Fibroblast of the aortic adventitia (primary cell): ENCODE results near the gene FAM118A. TPM values are rescaled to one million over a fixed set of nuclear protein-coding genes. Genes with fewer than 3 reads are reported as not detected.
"Not testable (repeated sequence)": the region's sequence is repeated elsewhere in the genome, so short reads cannot be mapped to it uniquely, and the experiment has no call there.

Experiments used
- DNase-seq: peaks from one replicate; pipeline ENCODE4 v3.0.0-alpha.2; 2010; ENCODE audit warnings: low read depth
- H3K4me3 ChIP-seq: 2 replicates; pipeline ENCODE4 v1.5.1; 2011; ENCODE audit warnings: low read depth, mild to moderate bottlenecking, control low read depth, low read length, moderate library complexity
- total RNA-seq: library from RNA; depleted of rRNA; stranded (reverse); fragments of >200 nt; gene quantifications from 2 replicates; pipeline ENCODE4 v1.2.3, GENCODE V29; 2012; ENCODE audit warnings: low replicate concordance
- TF ChIP-seq, protein P1 (sequence below): IDR thresholded peaks from 2 replicates; pipeline ENCODE4 v1.5.1; 2011; ENCODE audit warnings: mild to moderate bottlenecking, low read length, control low read depth, inconsistent platforms; ENCODE audit not compliant: insufficient read depth

The FAM118A gene
- total RNA-seq, 1 donor = 18.4 TPM

DNA sequence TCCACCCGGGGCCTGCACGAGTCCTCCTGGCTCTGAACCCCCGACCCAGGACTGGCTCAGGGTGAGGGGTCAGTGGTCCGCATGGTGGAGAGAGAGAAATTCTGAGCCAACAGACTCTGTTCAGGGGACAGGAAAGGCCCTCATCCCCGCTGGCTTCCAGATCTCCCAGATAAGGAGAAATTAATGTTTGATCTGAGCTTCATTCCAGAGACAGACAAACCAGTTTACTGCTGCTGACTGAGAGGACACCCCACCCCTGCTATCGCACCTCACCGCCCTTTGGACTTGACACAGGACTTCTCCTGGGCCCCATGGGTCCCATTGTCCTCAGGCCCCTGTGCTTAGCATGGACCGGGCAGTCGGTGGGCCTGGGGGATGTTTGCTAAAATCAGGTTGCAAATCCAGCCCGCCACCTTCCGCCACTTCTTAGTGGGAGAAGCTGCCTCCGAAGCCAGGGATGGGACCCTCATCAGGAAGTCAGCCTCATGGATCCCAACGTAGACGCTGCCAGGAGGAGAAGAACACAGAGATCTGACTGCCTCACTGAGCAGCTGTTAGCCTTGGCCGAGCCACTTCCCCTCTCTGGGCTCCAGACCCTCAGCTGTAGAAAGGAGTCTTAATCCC is 36.2 kb upstream of the FAM118A start:
- no peak for DNase-seq
- TF ChIP-seq, protein P1, sequence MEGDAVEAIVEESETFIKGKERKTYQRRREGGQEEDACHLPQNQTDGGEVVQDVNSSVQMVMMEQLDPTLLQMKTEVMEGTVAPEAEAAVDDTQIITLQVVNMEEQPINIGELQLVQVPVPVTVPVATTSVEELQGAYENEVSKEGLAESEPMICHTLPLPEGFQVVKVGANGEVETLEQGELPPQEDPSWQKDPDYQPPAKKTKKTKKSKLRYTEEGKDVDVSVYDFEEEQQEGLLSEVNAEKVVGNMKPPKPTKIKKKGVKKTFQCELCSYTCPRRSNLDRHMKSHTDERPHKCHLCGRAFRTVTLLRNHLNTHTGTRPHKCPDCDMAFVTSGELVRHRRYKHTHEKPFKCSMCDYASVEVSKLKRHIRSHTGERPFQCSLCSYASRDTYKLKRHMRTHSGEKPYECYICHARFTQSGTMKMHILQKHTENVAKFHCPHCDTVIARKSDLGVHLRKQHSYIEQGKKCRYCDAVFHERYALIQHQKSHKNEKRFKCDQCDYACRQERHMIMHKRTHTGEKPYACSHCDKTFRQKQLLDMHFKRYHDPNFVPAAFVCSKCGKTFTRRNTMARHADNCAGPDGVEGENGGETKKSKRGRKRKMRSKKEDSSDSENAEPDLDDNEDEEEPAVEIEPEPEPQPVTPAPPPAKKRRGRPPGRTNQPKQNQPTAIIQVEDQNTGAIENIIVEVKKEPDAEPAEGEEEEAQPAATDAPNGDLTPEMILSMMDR = no peak

DNA sequence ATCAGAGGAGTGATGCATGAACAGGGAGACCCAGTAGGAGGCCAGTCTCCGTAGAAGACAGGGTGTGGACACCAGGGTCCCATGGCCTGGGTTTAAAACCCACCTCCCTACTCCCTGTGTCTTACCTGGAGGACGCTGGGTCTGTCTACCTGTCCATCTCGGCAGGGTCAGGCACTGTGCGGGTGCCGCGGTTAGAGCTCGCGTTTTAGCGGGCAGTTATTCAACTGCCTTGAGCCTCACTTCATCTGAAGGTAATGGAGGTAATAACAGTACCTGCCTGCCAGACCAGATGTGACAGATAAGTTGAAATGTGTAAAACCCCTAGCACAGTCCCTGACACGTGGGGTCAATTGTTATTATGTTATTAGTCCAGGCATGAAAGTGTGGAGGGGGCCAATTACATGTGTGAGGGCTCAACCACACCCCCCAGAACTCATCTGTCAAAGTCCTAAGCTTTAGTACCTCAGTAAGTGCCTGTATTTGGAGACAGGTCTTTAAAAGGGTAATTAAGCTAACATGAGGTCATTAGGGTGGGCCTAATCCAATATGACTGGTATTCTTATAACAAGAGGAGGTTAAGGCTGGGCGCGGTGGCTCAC is 33.1 kb upstream of the FAM118A start:
- DNase-seq = no peak
- no peak overlapping the region for H3K4me3 ChIP-seq
- TF ChIP-seq, protein P1 = no peak

More for the DNA sequence above, 36.2 kb upstream of the FAM118A start:
- H3K4me3 ChIP-seq = no peak overlapping the region

DNA sequence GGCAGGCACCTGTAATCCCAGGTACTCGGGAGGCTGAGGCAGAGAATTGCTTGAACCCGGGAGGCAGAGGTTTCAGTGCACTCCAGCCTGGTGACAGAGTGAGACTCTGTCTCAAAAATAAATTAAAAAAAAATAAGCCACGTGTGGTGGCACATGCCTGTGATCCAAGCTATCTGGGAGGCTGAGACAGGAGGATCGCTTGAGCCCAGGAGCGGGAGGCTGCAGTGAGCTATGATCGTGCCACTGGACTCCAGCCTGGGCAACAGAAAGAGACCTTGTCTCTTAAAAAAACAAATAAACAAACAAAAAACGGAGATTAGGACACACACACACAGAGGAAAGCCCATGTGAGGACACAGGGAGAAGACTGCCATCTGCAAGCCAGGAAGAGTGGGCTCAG is 32.0 kb upstream of the FAM118A start:
- not testable (repeated sequence) for H3K4me3 ChIP-seq, DNase-seq

DNA sequence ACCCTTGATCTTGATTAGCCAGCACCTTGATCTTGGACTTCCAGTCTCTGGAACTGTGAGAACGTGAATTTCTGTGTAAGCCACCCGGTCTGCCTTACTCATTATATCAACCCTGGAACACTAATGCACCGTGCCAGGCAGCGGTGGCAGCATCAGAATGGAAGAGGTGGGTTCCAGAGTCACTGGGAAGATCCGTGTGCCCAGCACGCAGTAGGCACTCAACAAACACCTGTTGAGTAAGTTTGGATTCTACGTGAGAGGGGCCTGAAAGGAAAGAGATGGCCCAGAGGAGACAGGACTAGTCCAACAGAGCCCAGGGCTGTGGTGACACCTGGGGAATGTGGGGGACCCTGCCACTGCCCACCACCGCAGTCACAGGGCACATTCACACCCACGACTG is 31.6 kb upstream of the FAM118A start:
- no peak for DNase-seq

DNA sequence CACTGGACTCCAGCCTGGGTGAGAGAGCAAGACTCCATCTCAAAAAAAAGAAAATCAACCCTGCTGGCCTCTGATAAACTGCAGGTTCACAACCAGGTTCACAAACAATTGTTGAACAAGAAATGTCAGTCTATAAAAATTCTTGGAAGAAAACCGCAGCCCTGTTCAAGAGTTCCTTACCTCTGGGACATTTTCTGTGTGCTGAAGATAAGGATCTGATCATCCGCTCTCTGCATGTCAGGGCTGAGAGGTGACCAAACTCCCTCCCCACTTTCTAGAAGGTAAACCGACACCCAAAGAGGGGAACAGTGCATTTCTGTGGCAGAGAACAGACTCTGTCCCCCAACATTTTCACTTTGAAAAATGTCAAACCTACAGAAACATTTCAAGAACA is 29.1 kb upstream of the FAM118A start:
- no peak for DNase-seq
- no peak overlapping the region for H3K4me3 ChIP-seq
- TF ChIP-seq, protein P1 = no peak

More for the DNA sequence above, 31.6 kb upstream of the FAM118A start:
- TF ChIP-seq, protein P1 = no peak
- no peak overlapping the region for H3K4me3 ChIP-seq

DNA sequence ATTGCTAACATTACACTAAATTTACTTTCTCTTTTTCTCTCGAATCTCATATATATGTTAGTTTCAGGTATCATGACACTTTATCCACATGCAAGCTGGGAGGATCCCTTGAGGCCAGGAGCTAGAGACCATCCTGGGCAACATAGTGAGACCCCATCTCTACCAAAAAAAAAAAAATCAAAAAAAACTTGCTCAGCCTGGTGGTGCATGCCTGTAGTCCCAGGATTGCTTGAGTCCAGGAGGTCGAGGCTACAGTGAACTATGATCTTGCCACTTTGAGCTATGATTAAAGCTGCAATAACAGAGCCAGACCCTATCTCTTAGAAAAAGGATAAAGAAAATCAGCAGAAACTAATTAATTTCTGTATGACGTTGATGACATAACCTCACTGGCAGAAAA is 28.7 kb upstream of the FAM118A start:
- no peak overlapping the region for H3K4me3 ChIP-seq
- DNase-seq = no peak
- TF ChIP-seq, protein P1 = no peak

DNA sequence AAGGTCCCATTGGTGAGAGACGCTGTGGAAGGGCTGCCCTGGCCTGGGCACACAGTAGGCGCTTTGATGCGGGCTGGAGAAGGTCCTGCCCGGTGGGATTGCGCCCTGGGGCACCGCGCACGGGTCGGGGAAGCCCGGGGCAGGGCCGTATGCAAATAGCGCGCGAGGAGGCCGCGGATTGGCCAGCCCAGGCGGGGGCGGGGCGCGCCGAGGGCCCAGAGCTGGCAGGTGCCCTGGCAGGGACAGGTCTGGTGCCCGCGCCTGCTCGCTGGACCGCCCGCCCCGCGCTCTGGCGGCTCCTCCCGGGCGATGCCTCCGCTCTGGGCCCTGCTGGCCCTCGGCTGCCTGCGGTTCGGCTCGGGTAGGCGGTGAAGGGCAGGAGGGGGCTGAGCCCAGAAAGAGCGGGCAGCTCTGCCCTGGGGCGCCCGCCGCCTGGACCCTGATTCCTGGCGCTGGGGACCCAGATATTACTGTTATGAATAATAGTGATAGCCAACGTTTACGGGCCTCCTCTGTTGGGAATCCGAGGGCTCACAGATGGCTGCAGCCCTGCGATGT is 24.9 kb upstream of the FAM118A start, which contains the start of gene UPK3A:
Gene UPK3A, plus strand, starts transcription at position 245 of the 558 bp plus-strand sequence. Its CDS starts 65 bp downstream, at position 310.
- DNase-seq = no peak
- no peak within 1 kb of the TSS for H3K4me3 ChIP-seq
- TF ChIP-seq, protein P1 = no peak
